GM12891 (cell line): ENCODE measurements around the gene OR2H2.

Experiments used
- PAX5 ChIP-seq: IDR thresholded peaks from 2 replicates; pipeline ENCODE4 v1.6.1; 2011; ENCODE audit warnings: low read length, moderate library complexity, mild to moderate bottlenecking; ENCODE audit not compliant: insufficient read depth, severe bottlenecking
- POLR2A ChIP-seq: IDR thresholded peaks from 2 replicates; pipeline ENCODE4 v1.6.1; 2011; ENCODE audit warnings: low read depth, low read length, control low read depth
- POLR2AphosphoS5 ChIP-seq: IDR thresholded peaks from 2 replicates; pipeline ENCODE4 v1.6.1; 2011; ENCODE audit warnings: low read depth, low read length, control low read depth
- POU2F2 ChIP-seq: IDR thresholded peaks from 2 replicates; pipeline ENCODE4 v1.6.1; 2011; ENCODE audit warnings: low read depth, mild to moderate bottlenecking, control low read depth, low read length, moderate library complexity
- TAF1 ChIP-seq: IDR thresholded peaks from 2 replicates; pipeline ENCODE4 v1.6.1; 2011; ENCODE audit warnings: low read depth, low read length, control low read depth

GRCh38 chr6:29627755-29628418 is 43.0 kb downstream of the OR2H2 start:
- TF ChIP-seq POLR2A (no peak), POLR2AphosphoS5 (no peak), POU2F2 (no peak), PAX5 (no peak), TAF1 (no peak)
